IPS-18c (cell line): ENCODE results near the gene KIF26B.
"Not testable (repeated sequence)": the region's sequence is repeated elsewhere in the genome, so short reads cannot be mapped to it uniquely, and the experiment has no call there.

ENCODE experiments used
- H3K4me3 ChIP-seq: 2 replicates; pipeline ENCODE4 v1.7.0; 2013; ENCODE audit warnings: low read depth, mild to moderate bottlenecking, low read length, moderate library complexity; ENCODE audit not compliant: insufficient read depth
- H3K9me3 ChIP-seq: one replicate; pipeline ENCODE4 v1.6.1; 2013; ENCODE audit warnings: mild to moderate bottlenecking, low read length, moderate library complexity; ENCODE audit not compliant: control insufficient read depth, insufficient read depth

Gene KIF26B

DNA sequence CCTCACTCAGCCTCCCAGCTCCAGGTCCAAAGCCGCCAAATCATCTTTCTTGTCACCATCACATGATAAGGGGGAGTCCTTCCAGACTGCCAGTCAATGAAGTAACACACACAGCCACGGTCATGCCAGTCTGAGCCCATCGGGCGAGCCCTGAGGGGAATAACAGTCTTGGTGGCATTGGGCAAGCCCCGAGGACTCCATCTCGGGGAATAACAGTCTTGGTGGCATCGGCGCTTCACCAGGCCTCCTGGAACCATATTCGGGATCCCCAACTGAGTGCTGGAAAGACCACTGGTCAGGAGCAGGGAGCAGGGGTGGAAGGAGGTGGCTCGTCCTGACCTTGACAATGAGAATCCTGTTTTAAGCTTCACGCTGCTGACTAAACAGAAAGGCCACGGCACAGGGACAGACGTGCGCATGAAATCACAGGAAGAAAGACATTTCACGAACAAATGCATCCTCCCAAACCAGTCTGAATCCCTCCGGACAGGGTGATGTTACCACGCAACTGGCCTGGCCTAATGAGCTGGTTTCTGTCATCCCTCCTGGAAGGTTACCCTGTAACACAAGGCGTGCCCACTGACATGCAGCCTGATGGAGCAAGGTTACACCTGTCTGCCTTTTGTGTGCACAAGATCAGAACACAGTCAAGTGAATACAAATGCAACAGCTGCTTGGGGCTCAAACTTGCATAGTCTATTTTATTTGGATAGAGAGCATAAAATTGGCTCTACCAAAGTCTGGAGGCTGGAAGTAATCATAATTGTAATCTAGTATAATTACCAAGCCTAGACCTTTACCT lies 517.4 kb downstream of the KIF26B start:
- Histone ChIP-seq H3K9me3 (no peaks in the 10 kb centered on the region), H3K4me3 (no peak overlapping the region)

GRCh38 chr1:245672836-245673656 lies 518.3 kb downstream of the KIF26B start:
- not testable (repeated sequence) for H3K9me3 ChIP-seq, H3K4me3 ChIP-seq

GRCh38 chr1:245673881-245674414 lies 519.2 kb downstream of the KIF26B start:
- no peaks in the 10 kb centered on the region for H3K9me3 ChIP-seq
- no peak overlapping the region for H3K4me3 ChIP-seq

DNA sequence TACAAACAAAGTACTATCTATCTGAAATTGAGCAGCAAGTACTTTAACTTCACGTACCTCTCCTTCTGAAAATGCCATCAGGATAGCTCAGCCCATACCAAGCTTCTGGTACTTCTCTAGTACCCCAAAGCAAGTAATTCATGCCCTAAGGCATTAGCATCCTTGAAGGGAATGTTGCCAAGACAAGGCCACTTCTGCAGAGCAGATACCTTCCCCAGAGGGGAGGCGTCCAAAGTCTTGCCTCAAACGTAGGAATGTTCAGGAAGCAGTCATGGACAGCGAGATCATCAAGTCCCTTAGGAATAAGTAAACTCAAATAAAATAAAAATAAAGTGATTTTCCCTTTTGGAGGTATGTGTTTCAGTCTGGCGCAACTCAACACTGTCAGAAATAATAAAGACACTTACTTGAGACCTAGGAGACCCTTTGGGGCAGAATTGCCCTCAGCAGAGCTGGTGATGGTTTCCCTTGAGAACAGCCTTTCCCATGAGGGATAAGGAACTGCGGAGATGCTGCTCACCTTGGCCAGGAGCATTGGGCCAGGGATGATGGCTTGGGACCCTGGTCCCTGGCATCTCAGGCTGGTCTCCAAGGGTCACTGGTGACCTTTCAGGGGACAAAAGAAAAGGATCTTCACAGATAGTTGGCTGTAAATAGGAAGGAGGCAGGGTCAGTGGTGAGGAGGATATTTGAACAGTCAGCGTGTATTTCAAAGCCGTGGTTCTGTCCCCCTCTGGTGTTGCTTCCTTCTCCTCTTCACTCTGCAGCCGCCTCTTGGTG lies 522.9 kb downstream of the KIF26B start:
- Histone ChIP-seq H3K9me3 (no peaks in the 10 kb centered on the region), H3K4me3 (no peak overlapping the region)

DNA sequence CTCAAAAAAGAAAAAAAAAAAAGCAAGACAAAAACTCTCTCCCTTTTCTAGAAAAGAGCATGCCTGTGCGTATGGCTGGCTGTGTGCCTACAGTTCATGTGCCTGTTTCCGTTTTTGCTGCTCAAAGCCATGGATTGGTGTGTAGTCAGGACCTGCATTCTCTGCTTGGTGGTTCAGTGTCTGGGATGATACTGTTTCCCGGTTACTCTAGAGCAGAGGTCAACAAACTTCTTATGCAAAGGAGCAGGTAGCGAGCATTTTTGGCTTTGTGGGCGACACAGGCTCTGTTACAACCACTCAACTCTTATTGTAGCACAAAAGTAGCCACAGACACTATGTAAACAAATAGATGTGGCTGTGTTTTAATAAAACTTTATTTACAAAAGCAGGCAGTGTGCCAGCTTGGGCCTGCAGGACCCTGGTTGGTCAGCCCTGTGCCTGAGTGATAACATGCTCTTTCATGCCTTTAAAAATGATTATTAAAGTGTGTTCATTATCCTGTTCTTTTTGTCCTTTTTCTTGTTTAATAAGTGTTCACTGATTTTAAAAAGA lies 524.2 kb downstream of the KIF26B start:
- H3K9me3 ChIP-seq = peaks cover 2% of the 10 kb centered on the region
- no peak overlapping the region for H3K4me3 ChIP-seq

DNA sequence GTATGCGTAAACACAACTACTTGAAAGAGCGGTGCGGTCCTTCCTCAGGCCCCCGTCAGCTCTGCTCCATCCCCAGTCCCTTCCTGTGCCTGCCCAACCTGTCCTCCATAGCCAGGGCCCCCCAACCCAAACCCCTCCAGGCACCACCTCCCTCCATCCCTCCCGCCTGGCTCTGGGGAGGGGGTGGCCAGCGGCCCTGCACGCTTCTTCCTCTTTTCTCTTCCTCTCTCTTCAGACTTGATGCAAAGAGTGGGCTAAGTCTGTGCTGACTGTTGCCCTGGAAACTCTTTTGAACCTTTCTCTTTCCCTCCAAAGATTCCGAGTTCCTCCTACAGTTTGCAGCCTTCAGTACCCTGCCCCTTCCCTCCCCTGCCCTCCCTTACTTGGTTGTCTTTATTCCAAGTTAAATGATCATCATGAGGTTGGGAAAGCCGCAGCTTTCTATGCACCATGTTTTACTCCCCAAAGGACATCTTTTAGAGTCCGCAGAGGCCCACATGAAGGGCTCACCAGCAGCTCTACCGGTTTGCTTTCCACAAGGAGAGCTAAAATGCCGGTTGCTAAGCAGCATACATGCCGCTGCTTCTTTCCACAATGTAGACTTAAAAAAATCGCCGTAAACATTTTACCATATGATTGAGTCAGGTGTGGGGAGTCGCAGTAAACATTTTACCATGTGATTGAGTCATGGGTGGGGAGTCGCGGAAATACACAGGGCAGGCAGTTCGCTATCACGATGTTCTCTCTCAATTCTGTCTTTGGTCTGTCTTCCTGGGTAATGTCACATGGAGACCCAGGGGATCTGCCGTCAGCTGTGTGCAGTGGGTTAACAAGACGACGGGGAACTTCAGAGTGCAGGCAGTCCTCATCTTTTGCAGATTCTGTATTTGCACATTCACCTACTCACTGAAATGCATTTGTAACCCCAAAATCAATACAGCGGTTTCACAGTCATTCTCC lies 525.3 kb downstream of the KIF26B start:
- Histone ChIP-seq H3K9me3 (peaks cover 2% of the 10 kb centered on the region), H3K4me3 (no peak overlapping the region)

GRCh38 chr1:245682638-245683628 lies 528.1 kb downstream of the KIF26B start:
- peaks cover 2% of the 10 kb centered on the region for H3K9me3 ChIP-seq
- no peak overlapping the region for H3K4me3 ChIP-seq

DNA sequence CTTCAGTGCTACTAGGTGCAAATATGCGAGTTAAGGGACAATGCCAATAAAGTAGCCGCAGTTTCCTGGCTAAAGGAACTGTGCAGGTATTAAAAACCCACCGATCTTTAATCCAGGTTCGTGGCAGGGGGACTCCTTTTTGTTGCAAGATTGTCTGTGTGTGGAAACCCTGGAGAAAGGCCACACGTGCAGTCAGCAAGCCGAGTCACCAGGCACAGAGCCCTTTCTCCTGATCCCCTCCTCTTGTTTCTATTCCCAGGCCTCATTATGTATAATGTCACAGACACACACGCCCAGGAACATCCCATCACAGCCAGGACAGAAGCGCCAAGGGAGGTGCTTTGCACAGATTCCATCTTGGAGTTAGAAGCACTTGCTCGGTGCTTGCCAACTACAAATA lies 528.9 kb downstream of the KIF26B start:
- Histone ChIP-seq H3K4me3 (no peak overlapping the region), H3K9me3 (peaks cover 2% of the 10 kb centered on the region)

DNA sequence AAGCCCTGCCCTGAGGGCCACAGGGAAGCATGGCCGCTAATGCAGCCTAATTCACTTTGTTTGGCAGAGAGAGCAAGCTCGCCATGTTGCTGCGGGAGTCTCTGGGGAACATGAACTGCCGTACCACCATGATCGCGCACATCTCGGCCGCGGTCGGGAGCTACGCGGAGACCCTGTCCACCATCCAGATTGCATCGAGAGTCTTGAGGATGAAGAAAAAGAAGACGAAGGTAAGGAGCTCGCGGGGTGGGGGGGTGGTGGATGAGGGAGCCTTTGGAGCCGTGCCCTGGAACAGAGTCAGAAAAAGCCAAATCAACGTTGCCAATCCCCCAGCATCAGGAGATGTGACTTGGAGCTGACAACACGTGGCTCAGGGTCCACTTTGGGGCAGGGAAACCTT lies 529.4 kb downstream of the KIF26B start:
- peaks cover 2% of the 10 kb centered on the region for H3K9me3 ChIP-seq
- H3K4me3 ChIP-seq = no peak overlapping the region

DNA sequence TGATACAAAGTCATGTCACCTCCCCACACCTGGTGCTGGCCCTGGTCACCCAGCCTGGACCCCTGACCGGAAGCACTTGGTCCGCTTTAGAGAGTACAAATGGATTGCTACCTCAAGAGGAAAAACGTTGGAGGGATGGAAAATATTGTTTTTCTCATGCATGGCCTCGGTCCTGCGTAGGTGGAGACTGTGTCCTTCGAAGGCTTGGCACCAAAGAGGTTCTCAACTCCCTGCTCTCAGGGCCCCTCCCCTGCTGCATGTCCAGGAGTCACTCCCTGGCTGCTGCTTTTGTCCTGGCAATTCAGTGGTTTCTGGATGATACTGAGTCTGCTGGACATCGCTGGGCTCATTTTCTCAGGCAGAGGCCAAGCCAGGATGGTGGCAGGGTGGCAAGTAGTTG lies 529.8 kb downstream of the KIF26B start:
- H3K4me3 ChIP-seq = no peak overlapping the region
- H3K9me3 ChIP-seq = peaks cover 2% of the 10 kb centered on the region

- peaks cover 2% of the 10 kb centered on the region for H3K9me3 ChIP-seq
- H3K4me3 ChIP-seq = no peak overlapping the region
Observed at GRCh38 chr1:245685111-245685810, 530.5 kb downstream of the KIF26B start.

GRCh38 chr1:245686006-245686405 lies 531.2 kb downstream of the KIF26B start:
- no peak overlapping the region for H3K4me3 ChIP-seq
- H3K9me3 ChIP-seq = peaks cover 2% of the 10 kb centered on the region

GRCh38 chr1:245686446-245687030 lies 531.8 kb downstream of the KIF26B start:
- Histone ChIP-seq H3K4me3 (no peak overlapping the region), H3K9me3 (peaks cover 2% of the 10 kb centered on the region)

GRCh38 chr1:245687152-245687635 lies 532.4 kb downstream of the KIF26B start:
- Histone ChIP-seq H3K4me3 (no peak overlapping the region), H3K9me3 (peaks cover 2% of the 10 kb centered on the region)
